Tibial nerve (tissue), 4 donors: ENCODE data around the gene CASP3. TPM values are rescaled to one million over a fixed set of nuclear protein-coding genes. Genes with fewer than 3 reads are reported as not detected.
"Not testable (repeated sequence)": the region's sequence is repeated elsewhere in the genome, so short reads cannot be mapped to it uniquely, and the experiment has no call there.

Source experiments
- DNase-seq, 2 donors: peaks; one replicate each; pipeline ENCODE4 v3.0.0-alpha.2; 2019; ENCODE audit warnings: low spot score in 2 of 2
- H3K27ac ChIP-seq, 4 donors: fragments of 200-600 bp; sonication (generic) in 3 of 4; one replicate each; pipeline ENCODE4 v1.5.1; 2017 to 2019; ENCODE audit warnings: mild to moderate bottlenecking in 1 of 4
- H3K27me3 ChIP-seq, 2 donors: fragments of 200-600 bp; sonication (generic) in 1 of 2; one replicate each; pipeline versions ENCODE4 v1.5.1 to v1.6.0; 2017 to 2019
- H3K36me3 ChIP-seq, 3 donors: fragments of 200-600 bp; sonication (generic); one replicate each; pipeline ENCODE4 v1.5.1; 2018 to 2019
- H3K4me1 ChIP-seq, 4 donors: fragments of 200-600 bp; sonication (generic) in 3 of 4; one replicate each; pipeline ENCODE4 v1.5.1; 2017 to 2019
- H3K4me3 ChIP-seq, 4 donors: fragments of 200-600 bp; sonication (generic) in 3 of 4; one replicate each; pipeline ENCODE4 v1.5.1; 2017 to 2019; ENCODE audit warnings: mild to moderate bottlenecking in 1 of 4, moderate library complexity in 1 of 4
- H3K9me3 ChIP-seq, 4 donors: fragments of 200-600 bp; sonication (generic) in 3 of 4; one replicate each; pipeline ENCODE4 v1.5.1; 2017 to 2019
- CTCF ChIP-seq, 5 experiments: fragments of 200-600 bp in 3 of 5; fragments of 450-650 bp in 2 of 5; sonication (generic) in 3 of 5; IDR thresholded peaks; one replicate each; pipeline ENCODE4 v1.5.1; 2016 to 2019; ENCODE audit warnings: antibody characterized with exemption in 5 of 5, mild to moderate bottlenecking in 3 of 5, moderate library complexity in 2 of 5
- EP300 ChIP-seq, 2 donors: sonication (generic); formaldehyde crosslinking; IDR thresholded peaks; one replicate each; pipeline ENCODE4 v1.6.1; 2017; ENCODE audit warnings: antibody characterized with exemption in 2 of 2, mild to moderate bottlenecking in 1 of 2
- POLR2A ChIP-seq, 2 donors: fragments of 450-650 bp; IDR thresholded peaks; one replicate each; pipeline ENCODE4 v1.6.1; 2017; ENCODE audit warnings: antibody characterized with exemption in 2 of 2, mild to moderate bottlenecking in 2 of 2, moderate library complexity in 2 of 2
- WGBS, 2 donors: methylation state at CpG; one replicate each; pipeline ENCODE4 v1.1.5; 2018; 5-methylcytosine and 5-hydroxymethylcytosine counted together
- total RNA-seq, 4 donors: library from RNA; depleted of rRNA; stranded (reverse); fragments of >200 nt; gene quantifications; one replicate each; pipeline ENCODE4 v1.1.0, GENCODE V29; 2016

CASP3 gene
- total RNA-seq, 4 donors from 2014 or later = 7.6 to 17.7 (median 9.7) TPM

GRCh38 chr4:184624972-184625554 lies 24.2 kb downstream of the CASP3 start:
- no peaks in the 10 kb centered on the region for H3K4me1 ChIP-seq
- DNase-seq = no peak
- TF ChIP-seq EP300 (IDR thresholded peaks at IDR 0.05) = no peak
- TF ChIP-seq POLR2A (IDR thresholded peaks at IDR 0.05) = no peak
- no peak overlapping the region for H3K4me3 ChIP-seq
- H3K9me3 ChIP-seq = no peaks in the 10 kb centered on the region
- no peaks in the 10 kb centered on the region for H3K27me3 ChIP-seq
- 93 to 94% methylated on average over 7 of the region's 7 CpGs for WGBS, 2 donors
- peaks cover 0 to 56% (median 0%) of the 10 kb centered on the region in 3 donors for H3K36me3 ChIP-seq
- H3K27ac ChIP-seq = no peak overlapping the region

- DNase-seq = not testable (repeated sequence)
These were observed 24.7 kb downstream of the CASP3 start for GRCh38 chr4:184624504-184624903.

GRCh38 chr4:184621518-184621917 lies 27.7 kb downstream of the CASP3 start:
- H3K36me3 ChIP-seq = peaks cover 0 to 21% (median 0%) of the 10 kb centered on the region in 3 donors
- TF ChIP-seq EP300 (IDR thresholded peaks at IDR 0.05) (no peak), CTCF (IDR thresholded peaks at IDR 0.05) (no peak), POLR2A (IDR thresholded peaks at IDR 0.05) (no peak)
- H3K4me3 ChIP-seq = no peak overlapping the region
- no peaks in the 10 kb centered on the region for H3K27me3 ChIP-seq
- WGBS, 2 donors = 76 to 82% methylated on average over 3 of the region's 3 CpGs
- no peak overlapping the region for H3K27ac ChIP-seq
- H3K4me1 ChIP-seq = no peaks in the 10 kb centered on the region
- DNase-seq = no peak
- no peaks in the 10 kb centered on the region for H3K9me3 ChIP-seq

More at GRCh38 chr4:184624504-184624903, 24.7 kb downstream of the CASP3 start:
- WGBS, 2 donors = 96 to 99% methylated on average over 3 of the region's 3 CpGs
- H3K36me3 ChIP-seq = peaks cover 0 to 51% (median 0%) of the 10 kb centered on the region in 3 donors
- not testable (repeated sequence) for H3K27ac ChIP-seq, H3K4me3 ChIP-seq, H3K9me3 ChIP-seq, H3K4me1 ChIP-seq, H3K27me3 ChIP-seq

- Histone ChIP-seq H3K27ac (no peak overlapping the region), H3K9me3 (no peaks in the 10 kb centered on the region), H3K27me3 (no peaks in the 10 kb centered on the region), H3K36me3 (peaks cover 0 to 12% (median 0%) of the 10 kb centered on the region in 3 donors), H3K4me1 (no peaks in the 10 kb centered on the region), H3K4me3 (no peak overlapping the region)
- WGBS, 2 donors = 87 to 91% methylated on average over 11 of the region's 11 CpGs
- TF ChIP-seq EP300 (IDR thresholded peaks at IDR 0.05) (no peak), POLR2A (IDR thresholded peaks at IDR 0.05) (no peak), CTCF (IDR thresholded peaks at IDR 0.05) (no peak)
- DNase-seq = no peak
These were observed 28.9 kb downstream of the CASP3 start for GRCh38 chr4:184620212-184620867.

GRCh38 chr4:184617600-184618196 lies 31.5 kb downstream of the CASP3 start:
- no peaks in the 10 kb centered on the region for H3K4me1 ChIP-seq
- H3K27me3 ChIP-seq = no peaks in the 10 kb centered on the region
- no peak for DNase-seq
- no peak overlapping the region for H3K4me3 ChIP-seq
- peaks cover 0 to 6% (median 0%) of the 10 kb centered on the region in 4 donors for H3K9me3 ChIP-seq
- H3K36me3 ChIP-seq = no peaks in the 10 kb centered on the region
- WGBS, 2 donors = 63 to 67% methylated on average over 9 of the region's 9 CpGs
- no peak for TF ChIP-seq CTCF (IDR thresholded peaks at IDR 0.05)
- no peak for TF ChIP-seq POLR2A (IDR thresholded peaks at IDR 0.05)
- TF ChIP-seq EP300 (IDR thresholded peaks at IDR 0.05) = no peak
- peak overlapping the region in 1 of 4 donors; percentile 43 for H3K27ac ChIP-seq
